GM12892 (cell line): ENCODE data around the gene GAS2.

Source experiments
- POLR2A ChIP-seq: IDR thresholded peaks from 2 replicates; pipeline ENCODE4 v1.6.1; 2011; ENCODE audit warnings: low read depth, low read length, control low read depth
- POLR2AphosphoS5 ChIP-seq: IDR thresholded peaks from 2 replicates; pipeline ENCODE4 v1.6.1; 2011; ENCODE audit warnings: low read depth, low read length, control low read depth

GRCh38 chr11:22768281-22768680 is 101.9 kb downstream of the GAS2 start:
- TF ChIP-seq POLR2AphosphoS5: no peak
- no peak for TF ChIP-seq POLR2A
